A549 treated with DMSO at 1 μM for 4 hours (cell line): ENCODE results near the gene RNF13. TPM values are rescaled to one million over a fixed set of nuclear protein-coding genes. Genes with fewer than 3 reads are reported as not detected.

Experiments used
- total RNA-seq: library from RNA; stranded (reverse); fragments of 200-300 nt; extraction: Qiagen RNA extraction; gene quantifications from 5 replicates; pipeline ENCODE4 v1.2.3, GENCODE V29; 2022; ENCODE audit warnings: low read depth

The RNF13 gene
- 34.4 to 49.6 TPM (median 43.0 TPM) in 5 replicates for total RNA-seq

GRCh38 chr3:149812606-149813366 lies at the start of gene RNF13:
Gene RNF13, plus strand, starts transcription at chr3:149813215. Its CDS starts 32,812 bp downstream, at chr3:149846027.

GRCh38 chr3:149792452-149793270 lies 20.4 kb upstream of the RNF13 start, which contains the start of gene ANKUB1:
Gene ANKUB1, minus strand, starts transcription at chr3:149792554. Its CDS starts 188 bp downstream, at chr3:149792366.

GRCh38 chr3:149970716-149971402 lies 157.8 kb downstream of the RNF13 start, which contains the start of gene PFN2:
Gene PFN2, minus strand, starts transcription at chr3:149970895. Its CDS starts 39 bp downstream, at chr3:149970856.

Other genes starting within 250 kb of the RNF13 start
- 113 to 160 TPM (median 135 TPM) in 5 replicates for gene WWTR1, start 155.2 kb upstream of the RNF13 start, total RNA-seq
- 31.7 to 42.5 TPM (median 37.2 TPM) in 5 replicates for gene COMMD2, start 60.7 kb upstream of the RNF13 start, total RNA-seq
- gene ANKUB1, start 20.7 kb upstream of the RNF13 start, total RNA-seq, result not detected in 5 replicates
- 151 to 184 TPM (median 169 TPM) in 5 replicates for gene PFN2, start 157.7 kb downstream of the RNF13 start, total RNA-seq